EH (cell line): ENCODE results near the gene CCDC12.
"Not testable (repeated sequence)": the region's sequence is repeated elsewhere in the genome, so short reads cannot be mapped to it uniquely, and the experiment has no call there.

Experiments
- DNase-seq: peaks from one replicate; pipeline ENCODE4 v3.0.0-alpha.2; 2015; ENCODE audit warnings: low read depth

The CCDC12 gene

GRCh38 chr3:46979958-46980497, 3.5 kb upstream of the CCDC12 start:
- peak; percentile 19 for DNase-seq

DNA sequence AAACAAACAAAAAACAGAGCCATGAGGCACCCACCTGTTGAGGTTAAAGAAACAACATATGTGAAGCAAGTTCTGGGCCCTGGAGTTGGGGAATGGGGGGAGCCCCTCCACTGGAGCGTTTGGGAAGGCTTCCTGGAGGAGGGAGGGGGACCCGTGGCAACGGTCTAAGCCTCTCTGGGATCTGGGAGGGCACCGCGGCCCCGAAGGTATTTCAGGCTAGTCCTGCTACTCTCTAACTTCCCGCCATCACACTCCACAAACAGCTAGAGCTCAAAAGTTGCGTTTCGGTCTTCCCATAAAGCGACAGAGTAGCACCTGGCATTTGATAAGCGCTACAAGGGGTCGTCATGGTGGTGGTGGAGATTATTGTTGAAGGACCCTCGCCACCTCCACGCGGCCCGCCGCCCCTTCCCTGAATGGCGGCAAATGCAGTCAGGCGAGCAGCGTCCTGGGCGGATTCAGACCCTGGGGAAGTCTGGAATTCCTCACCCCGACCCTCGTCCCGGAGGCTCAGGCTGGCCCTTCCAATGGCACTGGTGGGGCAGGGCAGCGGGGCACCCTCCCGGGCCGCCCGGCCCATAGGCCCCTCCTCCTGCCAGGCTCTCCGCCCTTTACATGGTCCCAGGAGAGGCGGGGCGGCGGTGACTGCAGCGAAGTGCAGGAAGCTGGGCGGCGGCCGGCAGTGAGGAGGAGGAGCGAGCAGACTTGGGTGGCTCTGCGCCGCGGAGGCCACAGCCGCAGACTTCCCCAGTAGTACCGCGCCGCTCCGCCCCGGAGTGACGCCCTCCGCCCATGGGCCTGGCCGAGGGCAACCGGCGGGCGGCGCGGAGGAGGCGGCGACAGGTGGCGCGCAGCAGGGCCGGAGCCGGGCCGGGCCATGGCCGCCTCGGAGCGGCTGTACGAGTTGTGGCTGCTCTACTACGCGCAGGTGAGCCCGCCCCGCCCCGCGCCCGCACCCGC, 2.7 kb upstream of the CCDC12 start, which contains the start of gene NBEAL2:
Gene NBEAL2 (plus strand): TSS at position 682 of the 960 bp plus-strand sequence. CDS start 196 bp downstream, at position 878.
- peak; percentile 95 for DNase-seq

DNA sequence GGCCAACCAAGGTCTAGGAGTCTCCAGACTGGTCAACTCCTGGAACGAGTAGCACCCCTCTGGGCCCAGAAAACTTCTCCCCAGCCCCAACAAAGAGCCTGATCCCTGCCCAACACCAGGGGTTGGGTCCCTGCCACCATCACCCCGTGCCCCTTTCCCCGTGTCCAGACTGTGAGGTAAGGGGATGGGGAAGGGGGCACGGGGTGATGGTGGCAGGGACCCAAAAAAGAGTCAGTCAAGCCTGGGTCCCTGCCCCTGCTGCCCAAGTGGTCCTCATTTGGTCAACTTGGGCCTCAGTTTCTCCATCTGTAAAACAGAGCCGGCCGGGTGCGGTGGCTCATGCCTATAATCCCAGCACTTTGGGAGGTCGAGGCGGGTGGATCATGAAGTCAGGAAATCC, 1.8 kb upstream of the CCDC12 start:
- no peak for DNase-seq

- DNase-seq = no peak
Observed at GRCh38 chr3:46977811-46978195, 1.3 kb upstream of the CCDC12 start.

DNA sequence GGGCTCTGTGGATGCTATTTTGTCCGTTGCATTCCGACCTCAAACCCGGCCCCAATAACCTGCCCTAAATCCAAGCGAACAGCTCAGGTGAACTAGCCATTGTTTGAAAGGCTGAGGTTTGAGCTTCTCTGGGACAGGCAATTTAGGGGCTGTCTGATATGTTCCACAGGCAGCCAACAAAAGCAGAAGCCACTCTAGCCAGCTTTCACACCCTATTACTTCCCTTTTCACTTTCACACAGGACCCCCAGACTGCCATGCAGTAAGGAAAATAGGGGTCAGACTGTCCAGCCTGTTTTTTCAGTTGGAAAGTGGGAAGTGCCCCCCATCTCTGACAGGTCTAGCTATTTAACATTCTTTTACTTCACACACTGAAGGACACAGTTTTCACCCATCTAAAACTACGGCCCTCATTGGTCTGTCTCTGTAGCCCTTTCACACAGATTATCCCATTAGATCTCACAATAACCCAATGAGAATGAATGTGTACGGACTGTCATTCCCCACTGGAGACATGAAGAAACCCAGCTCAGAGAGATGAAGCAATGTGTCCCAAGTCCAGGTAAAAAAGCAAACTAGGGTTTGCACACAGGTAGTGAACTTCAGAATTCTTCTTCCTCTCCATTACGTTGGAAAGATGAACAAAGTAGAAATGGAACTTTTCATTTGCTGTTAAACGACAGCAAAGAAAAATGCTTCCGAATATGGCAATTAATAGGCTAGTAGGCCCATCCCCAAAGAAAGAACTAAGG, 1.9 kb downstream of the CCDC12 start:
- DNase-seq = no peak

DNA sequence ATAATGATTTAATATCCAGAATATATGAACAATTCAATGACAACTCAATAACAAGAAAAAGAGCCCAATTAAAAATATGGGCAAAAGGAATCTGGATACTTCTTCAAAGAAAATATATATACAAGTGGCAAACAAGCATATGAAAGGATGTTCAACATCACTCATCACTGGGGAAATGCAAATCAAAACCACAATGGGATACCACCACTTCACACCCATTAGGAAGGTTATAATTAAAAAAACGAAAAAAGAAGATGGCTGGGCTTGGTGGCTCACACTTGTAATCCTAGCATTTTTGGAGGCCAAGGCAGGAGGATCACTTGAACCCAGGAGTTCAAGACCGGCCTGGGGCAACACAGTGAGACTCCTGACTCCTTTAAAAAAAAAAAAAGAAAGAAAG, 4.1 kb downstream of the CCDC12 start:
- no peak for DNase-seq

DNA sequence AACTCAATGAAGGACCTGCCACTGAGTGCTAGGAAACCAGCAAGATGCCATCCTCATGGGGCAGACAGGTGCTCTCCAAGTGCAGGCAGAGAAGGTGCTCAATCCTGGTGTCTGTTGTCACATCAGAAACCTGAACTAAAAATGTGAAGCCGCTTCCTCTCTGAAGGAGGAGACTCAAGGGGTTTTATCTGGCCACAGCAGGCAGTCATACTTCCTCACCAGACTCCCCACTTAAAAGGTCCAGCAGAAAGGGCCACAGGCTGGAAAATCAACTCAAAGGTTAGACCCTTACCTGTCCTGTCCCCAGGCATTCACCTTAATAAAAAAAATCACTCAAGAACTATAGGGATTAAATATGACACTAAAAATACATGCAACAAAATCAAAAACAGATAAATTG, 4.8 kb downstream of the CCDC12 start:
- DNase-seq = no peak

DNA sequence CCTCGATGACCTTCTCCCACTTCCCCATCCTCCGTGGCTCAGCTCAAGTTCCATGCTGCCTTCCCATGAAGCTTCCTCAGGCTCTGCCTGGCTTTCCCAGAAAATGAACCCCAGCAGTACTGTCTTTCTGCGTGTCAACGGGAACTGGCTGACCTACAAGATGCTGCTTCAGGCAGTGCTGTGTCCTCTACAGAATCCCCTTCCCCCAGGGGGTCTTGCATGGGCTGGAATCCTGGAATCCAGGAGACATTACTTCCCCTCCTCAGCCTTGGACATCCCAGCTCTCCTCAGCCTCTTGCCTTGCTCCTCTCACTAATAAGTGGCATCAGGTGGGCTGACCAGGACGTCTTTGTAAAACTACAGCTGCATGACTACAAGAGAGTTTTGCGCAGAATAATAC, 5.4 kb downstream of the CCDC12 start:
- no peak for DNase-seq

GRCh38 chr3:46970391-46971091, 6.0 kb downstream of the CCDC12 start:
- no peak for DNase-seq

DNA sequence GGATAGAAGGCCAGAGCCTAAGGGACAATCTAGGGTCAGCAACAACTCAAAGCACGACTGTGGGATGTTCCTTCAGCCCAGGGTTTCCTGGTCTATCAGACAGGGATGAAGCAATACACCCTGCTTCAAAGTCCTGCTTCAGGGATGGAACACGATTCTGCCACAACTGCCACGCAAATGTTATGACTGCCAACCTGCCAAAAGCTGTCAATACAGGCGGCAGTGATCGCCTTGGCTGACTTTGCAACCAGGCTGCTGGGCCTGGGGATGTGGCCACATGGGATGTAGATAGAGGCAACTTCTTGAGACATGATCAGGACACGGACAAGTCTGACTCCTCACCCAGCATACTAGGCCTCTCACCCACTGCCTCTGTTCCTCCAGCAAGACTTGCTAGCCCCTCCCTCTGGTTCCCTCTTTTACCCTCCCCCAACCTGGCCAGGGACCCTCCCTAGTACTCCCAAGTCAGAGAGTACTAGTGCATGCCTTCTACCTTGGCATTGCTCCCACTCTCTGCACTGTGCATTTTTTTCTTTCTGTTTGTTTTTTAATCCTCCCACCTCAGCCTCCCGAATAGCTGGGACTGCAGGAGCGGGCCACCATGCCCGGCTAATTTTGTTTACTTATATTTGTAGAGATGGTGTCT, 7.6 kb downstream of the CCDC12 start:
- no peak for DNase-seq

GRCh38 chr3:46966811-46967210, 9.7 kb downstream of the CCDC12 start:
- no peak for DNase-seq

- no peak for DNase-seq
Observed at GRCh38 chr3:46965151-46965550, 11.4 kb downstream of the CCDC12 start.

DNA sequence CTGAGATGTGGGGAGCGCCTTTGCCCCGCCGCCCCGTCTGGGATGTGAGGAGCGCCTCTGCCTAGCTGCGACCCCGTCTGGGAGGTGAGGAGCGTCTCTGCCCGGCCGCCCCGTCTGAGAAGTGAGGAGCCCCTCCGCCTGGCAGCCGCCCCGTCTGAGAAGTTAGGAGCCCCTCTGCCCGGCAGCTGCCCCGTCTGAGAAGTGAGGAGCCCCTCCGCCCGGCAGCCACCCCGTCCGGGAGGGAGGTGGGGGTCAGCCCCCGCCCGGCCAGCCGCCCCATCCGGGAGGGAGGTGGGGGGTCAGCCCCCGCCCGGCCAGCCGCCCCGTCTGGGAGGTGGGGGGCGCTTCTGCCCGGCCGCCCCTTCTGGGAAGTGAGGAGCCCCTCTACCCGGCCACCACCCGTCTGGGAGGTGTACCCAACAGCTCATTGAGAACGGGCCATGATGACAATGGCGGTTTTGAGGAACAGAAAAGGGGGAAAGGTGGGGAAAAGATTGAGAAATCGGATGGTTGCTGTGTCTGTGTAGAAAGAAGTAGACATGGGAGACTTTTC, 12.4 kb downstream of the CCDC12 start:
- DNase-seq = not testable (repeated sequence)

DNA sequence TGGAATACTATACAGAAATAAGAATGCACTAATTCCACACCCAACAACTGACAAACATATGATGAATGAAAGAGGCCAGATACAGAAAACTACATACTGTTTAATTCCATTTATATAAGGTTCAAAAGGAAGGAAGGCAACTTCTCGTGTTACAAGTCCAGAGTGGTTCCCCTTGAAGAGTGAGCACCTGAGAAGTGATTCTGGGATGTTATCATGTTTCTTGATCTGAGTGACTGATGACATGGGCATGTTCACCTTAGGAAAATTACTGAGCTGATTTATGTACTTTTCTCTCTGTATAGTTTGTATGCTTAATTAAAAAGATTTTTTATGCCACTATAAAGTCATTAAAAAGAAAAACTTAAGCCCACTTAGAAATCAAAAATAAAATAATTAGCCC, 13.6 kb downstream of the CCDC12 start:
- DNase-seq = no peak

DNA sequence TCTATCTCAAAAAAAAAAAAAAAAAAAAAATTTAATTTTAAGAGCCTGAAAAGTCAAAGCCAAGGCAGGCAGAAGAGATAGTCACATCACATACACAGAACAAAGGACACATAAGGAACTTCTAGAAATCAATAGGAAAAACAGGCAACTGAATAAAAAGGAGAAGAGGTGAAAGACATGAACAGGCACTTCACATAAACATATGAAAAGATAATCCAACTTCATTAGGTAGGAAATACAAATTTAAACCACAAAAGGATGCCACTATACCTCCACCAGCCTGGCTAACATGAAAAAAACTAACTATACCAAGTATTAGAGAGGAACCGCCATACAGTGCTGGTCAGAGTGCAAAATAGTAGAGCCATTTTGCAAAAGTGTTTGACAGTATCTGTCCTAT, 14.1 kb downstream of the CCDC12 start:
- no peak for DNase-seq

DNA sequence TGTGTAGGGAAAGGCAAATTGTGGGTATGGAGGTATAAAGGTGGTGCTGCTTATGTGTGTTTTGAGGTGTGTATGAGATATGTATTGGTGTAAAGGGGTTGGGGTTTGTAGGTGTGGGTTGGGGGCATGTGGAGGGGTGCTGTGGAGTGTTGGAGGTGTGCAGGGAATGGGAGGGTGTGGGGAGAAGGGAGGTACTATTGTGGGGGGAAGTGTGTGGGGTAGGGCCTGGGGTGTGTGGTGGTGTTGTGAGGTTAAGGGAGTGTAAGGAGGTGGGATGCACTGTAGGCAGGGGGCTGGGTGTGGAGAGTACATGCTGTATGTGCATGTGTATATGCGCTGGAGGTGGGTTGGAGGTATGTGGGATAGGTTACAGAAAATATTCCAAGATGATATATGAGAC, 15.7 kb downstream of the CCDC12 start:
- DNase-seq = no peak

DNA sequence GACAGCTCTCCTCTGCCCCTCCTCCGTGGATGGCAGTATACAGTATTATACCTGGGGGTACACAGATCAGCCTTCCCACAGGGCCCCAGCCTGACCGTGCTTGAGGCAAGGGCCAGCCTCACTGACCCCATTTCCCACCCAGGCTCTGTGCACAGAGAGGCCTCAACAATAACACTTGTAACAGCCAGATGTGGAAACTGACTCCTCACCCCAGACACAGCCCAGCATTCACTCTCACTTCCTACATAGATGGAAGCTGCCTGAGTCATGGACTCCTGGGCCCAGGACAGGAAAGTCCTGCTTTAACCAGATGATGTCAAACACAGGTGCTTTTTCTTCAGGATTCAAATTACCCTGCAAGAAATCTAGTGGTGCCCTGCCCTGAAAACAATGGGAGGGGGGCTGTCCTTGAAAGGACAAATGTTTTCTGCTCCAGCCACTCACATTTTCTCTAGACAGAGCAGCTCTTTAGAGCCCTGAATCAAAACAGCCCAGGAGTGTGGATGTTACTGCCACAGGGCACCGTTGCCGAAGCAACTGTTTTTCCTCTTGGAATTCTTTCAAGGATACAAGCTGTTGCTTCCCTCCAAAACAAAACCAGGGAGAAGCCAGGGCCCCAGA, 16.4 kb downstream of the CCDC12 start:
- DNase-seq = peak; percentile 65

DNA sequence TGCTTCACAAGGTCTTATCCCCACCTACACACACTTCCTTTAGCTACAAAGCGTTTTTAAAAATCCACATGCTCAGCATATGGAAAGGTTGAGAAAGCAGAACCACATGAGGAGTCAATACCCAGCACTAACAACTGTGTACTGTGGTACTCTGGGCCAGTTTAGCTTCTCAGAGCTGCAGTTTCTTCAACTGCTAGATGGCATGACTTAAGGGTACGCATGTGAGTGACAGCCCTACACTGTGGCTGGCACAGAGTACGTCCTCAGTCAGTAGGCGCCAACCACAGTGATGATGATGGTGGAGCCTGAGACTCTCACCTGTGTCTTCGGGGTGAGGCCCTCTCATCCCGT, 17.4 kb downstream of the CCDC12 start:
- DNase-seq = no peak

- no peak for DNase-seq
Observed at GRCh38 chr3:46958467-46959160, 17.9 kb downstream of the CCDC12 start.

DNA sequence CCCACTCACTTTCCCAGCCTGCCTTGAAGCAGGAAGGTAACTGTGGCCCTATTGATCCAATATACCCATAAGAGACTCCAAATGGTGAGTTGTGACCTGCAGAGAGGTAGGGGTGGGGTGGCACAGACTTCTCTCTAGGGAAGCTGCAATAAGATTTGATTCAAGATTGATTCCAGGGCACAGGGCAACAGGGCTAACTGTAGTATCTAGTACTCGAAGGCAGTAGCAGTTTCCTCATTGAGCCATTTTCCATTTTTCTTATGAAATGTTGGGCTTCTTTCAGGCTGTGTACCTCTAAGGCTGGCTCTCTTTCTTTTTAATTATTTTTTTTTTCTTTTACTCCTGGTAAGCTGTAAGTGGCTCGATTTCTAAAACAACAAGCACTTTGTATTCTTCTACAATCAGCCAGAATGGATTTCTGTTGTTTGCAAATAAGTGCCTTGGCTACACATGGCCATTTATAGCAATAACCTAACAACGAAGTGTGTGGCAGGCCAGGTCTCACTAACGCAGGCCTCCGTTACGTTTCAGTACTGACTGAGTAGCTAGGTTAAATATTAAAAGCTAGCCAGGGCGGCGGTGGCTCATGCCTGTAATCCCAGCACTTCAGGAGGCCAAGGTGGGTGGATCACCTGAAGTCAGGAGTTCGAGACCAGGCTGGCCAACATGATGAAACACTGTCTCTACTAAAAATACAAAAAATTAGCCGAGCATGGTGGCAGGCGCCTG, 19.3 kb downstream of the CCDC12 start:
- DNase-seq = no peak
